ENCODE data around the gene RTP3.

GRCh38 chr3:46524832-46525231 lies 27.1 kb downstream of the RTP3 start:
- TF ChIP-seq, protein P1, sequence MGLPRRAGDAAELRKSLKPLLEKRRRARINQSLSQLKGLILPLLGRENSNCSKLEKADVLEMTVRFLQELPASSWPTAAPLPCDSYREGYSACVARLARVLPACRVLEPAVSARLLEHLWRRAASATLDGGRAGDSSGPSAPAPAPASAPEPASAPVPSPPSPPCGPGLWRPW (IDR thresholded peaks at IDR 0.05), result no peak
- TF ChIP-seq POLR2A (IDR thresholded peaks at IDR 0.05; ENCODE audit: low read length), result no peak
- TF ChIP-seq EP300 (IDR thresholded peaks at IDR 0.05), result no peak

All from A549 (cell line).